Cardiac fibroblast (primary cell): ENCODE measurements around the gene PUS7L.

ENCODE experiments used
- DNase-seq, 2 donors: peaks; one replicate each; pipeline versions ENCODE4 v3.0.0 to v3.0.0-alpha.2; 2010; ENCODE audit warnings: low read depth in 2 of 2
- H3K4me3 ChIP-seq, 2 donors: replicated peaks in 1 of 2; 1 replicate in 1 of 2; 2 replicates in 1 of 2; pipeline ENCODE4 v1.5.1; 2011; ENCODE audit warnings: low read depth in 2 of 2, low read length in 2 of 2, mild to moderate bottlenecking in 2 of 2, moderate library complexity in 1 of 2
- TF ChIP-seq, protein P1 (sequence below): IDR thresholded peaks from one replicate; pipeline ENCODE4 v1.5.1; 2011; ENCODE audit warnings: low read depth, mild to moderate bottlenecking, low read length, inconsistent platforms

Gene PUS7L

DNA sequence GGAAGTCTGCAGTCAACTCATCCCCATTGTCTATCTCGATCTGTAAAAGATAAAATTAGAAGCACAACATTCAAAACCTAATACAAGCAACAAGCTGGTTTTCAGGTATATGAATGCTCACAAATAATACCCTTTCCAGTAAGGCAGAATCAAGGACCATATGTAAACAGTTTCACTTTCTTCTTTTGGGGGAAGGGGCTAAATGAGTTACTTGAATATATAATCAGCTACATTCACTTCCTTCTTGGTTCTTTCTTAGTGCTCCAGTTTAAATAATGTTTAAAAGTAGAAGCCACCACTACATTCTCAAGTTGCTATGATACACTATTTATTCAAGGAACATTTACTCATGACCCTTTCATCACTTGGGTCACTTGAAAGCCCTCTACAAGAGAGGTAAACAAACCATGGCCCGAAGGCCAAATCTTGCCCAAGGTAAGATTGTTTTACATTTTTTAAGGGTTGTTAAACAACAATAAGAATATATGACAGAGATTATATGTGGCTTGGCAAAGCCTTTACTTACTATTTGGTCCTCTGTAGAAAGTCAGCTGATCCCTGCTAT is 37.2 kb upstream of the PUS7L start:
- H3K4me3 ChIP-seq: no peak overlapping the region
- TF ChIP-seq, protein P1, sequence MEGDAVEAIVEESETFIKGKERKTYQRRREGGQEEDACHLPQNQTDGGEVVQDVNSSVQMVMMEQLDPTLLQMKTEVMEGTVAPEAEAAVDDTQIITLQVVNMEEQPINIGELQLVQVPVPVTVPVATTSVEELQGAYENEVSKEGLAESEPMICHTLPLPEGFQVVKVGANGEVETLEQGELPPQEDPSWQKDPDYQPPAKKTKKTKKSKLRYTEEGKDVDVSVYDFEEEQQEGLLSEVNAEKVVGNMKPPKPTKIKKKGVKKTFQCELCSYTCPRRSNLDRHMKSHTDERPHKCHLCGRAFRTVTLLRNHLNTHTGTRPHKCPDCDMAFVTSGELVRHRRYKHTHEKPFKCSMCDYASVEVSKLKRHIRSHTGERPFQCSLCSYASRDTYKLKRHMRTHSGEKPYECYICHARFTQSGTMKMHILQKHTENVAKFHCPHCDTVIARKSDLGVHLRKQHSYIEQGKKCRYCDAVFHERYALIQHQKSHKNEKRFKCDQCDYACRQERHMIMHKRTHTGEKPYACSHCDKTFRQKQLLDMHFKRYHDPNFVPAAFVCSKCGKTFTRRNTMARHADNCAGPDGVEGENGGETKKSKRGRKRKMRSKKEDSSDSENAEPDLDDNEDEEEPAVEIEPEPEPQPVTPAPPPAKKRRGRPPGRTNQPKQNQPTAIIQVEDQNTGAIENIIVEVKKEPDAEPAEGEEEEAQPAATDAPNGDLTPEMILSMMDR: no peak
- no peak for DNase-seq

DNA sequence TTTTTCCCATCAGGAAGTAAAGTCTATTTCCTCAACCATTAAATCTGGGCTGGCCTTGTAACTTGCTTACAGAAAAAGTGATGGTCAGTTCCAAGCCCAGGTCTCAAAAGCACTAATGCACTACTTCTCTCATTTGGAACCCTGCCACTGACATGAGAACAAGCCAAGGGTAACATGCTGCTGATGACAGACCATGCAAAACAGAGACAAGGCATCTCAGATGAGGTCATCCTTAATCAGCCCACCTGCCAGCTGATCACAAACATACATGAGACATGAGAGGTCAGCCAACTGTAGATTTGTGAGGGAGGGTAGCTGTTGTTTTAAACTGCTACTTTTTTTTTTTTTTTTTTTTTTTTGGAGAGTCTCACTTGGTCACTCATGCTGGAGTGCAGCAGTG is 31.4 kb upstream of the PUS7L start:
- peak; percentile 19 to 50 for DNase-seq
- TF ChIP-seq, protein P1: no peak
- no peak overlapping the region for H3K4me3 ChIP-seq

DNA sequence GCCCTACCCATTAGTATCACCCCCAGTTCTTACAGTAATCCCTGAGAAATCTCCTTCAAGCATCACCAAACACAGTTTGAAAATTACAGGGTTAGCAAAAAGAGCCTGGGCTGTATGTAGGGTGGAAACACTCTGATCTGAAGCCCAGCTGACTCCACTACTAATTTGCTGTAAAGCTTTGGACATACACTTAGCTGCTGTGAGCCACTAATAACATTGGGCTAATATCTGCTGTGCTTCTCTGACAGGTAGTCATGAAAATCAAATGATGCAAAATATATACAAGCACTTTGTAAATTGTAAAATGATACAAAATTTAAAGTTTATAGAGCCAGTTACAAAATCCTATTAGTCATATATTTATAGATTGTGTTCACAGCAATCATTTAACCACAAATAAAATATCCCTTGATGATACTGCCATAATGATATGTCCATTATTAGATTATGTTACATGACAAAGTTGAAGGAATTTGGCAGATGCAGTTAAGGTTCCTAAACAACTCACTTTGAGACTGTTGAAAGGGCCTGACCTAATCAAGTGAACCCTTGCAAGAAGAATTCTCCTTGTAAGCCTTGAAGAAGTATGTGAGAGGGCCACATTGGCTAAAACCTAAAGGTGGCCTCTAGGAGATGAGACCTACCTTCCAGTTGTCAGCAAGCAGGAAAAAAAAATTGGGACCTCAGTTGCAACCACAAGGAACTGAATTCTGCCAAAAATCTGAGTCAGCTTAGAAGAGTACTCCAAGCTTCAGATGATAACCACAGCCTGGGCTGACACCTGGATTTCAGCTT is 28.5 kb upstream of the PUS7L start:
- DNase-seq: peak in 1 of 2 donors; percentile 28
- H3K4me3 ChIP-seq: no peak overlapping the region
- TF ChIP-seq, protein P1: no peak

DNA sequence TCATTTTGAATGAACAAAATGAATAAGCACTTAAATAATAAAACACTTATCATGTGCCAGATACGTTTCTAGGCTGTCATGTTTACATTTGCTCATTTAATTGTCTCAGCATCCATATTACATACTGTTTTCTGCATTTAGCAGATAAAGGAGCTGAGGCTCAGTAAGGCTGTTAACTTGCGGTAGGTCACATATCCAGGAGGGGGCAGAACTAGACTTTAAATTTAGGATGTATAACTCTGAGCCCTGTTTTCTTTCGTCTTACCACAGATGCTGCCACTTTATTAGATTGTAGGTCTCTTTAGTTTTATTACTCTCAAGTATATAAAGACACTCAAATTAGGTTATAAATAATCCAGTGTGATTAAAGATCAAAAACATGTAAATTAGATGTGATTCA is 17.9 kb upstream of the PUS7L start:
- DNase-seq: peak; percentile 42 to 50
- TF ChIP-seq, protein P1: peak; percentile 35
- no peak overlapping the region for H3K4me3 ChIP-seq

DNA sequence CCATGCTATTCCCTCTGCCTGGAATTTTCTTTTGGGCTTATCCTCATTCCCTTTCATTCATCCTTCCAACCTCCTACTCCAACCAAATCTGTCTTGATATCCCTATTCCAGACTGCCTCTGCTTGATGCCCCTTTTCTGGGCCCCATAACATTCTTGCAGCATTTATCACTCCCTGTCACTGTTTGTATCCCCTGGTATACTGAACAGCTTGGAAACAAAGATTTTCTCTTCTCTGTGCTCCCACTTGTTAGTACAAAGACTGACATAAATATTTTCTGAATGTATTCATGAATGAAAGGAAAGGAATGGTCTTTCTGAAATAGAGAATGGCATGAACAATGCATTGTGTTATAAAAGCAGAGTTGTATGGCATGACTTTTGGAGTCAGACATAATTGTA is 7.7 kb upstream of the PUS7L start:
- DNase-seq: peak; percentile 38 to 52
- TF ChIP-seq, protein P1: no peak
- H3K4me3 ChIP-seq: no peak overlapping the region

DNA sequence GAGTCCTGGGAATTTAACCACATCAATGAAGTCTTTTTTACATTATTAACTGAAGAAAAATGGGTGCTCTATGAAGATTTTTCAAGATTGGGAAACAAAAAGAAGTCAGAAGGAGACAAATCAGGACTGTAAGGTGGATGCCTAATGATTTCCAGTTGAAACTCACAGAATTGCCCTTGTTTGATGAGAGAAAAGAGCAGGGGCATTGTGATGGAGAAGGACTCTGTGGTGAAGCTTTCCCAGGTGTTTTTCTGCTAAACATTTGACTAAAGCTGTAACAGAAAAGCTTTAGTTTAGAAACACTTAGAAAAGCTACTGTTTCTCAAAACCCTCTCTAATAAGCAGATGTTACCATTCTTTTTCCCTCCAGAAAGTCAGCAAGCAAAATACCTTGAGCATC is 5.9 kb upstream of the PUS7L start:
- no peak overlapping the region for H3K4me3 ChIP-seq
- DNase-seq: no peak
- TF ChIP-seq, protein P1: no peak
